Ectodermal cell (in vitro differentiated cells): ENCODE data around the gene POTEJ.
"Not testable (repeated sequence)": the region's sequence is repeated elsewhere in the genome, so short reads cannot be mapped to it uniquely, and the experiment has no call there.

Experiments
- H3K27ac ChIP-seq: 2 replicates; pipeline ENCODE4 v1.7.0; 2013; ENCODE audit warnings: mild to moderate bottlenecking, low read depth, low read length; ENCODE audit not compliant: insufficient read depth, poor library complexity, severe bottlenecking
- H3K27me3 ChIP-seq: 2 replicates; pipeline ENCODE4 v1.7.0; 2013; ENCODE audit warnings: mild to moderate bottlenecking, low read length; ENCODE audit not compliant: insufficient read depth, control insufficient read depth, poor library complexity, severe bottlenecking
- H3K36me3 ChIP-seq: one replicate; pipeline ENCODE4 v1.7.0; 2013; ENCODE audit warnings: low read length; ENCODE audit not compliant: control insufficient read depth, insufficient read depth
- H3K4me1 ChIP-seq: one replicate; pipeline ENCODE4 v1.7.0; 2013; ENCODE audit warnings: low read length; ENCODE audit not compliant: control insufficient read depth, insufficient read depth
- H3K4me3 ChIP-seq: 2 replicates; pipeline ENCODE4 v1.7.0; 2013; ENCODE audit warnings: low read depth, low read length, control low read depth; ENCODE audit not compliant: insufficient read depth
- H3K9me3 ChIP-seq: 2 replicates; pipeline ENCODE4 v1.7.0; 2013; ENCODE audit warnings: mild to moderate bottlenecking, low read length, moderate library complexity; ENCODE audit not compliant: control insufficient read depth
- WGBS, 2 experiments: methylation state at CpG; one replicate each; pipeline ENCODE4 v1.1.7; 2013; ENCODE audit warnings: missing lambda C conversion rate in 2 of 2; 5-methylcytosine and 5-hydroxymethylcytosine counted together

The POTEJ gene

GRCh38 chr2:130601648-130602302, 9.5 kb upstream of the POTEJ start:
- H3K4me1 ChIP-seq, H3K27me3 ChIP-seq, H3K36me3 ChIP-seq, H3K9me3 ChIP-seq, H3K27ac ChIP-seq, H3K4me3 ChIP-seq: not testable (repeated sequence)
- WGBS, 2 experiments = no CpG with 5 or more reads among the region's 15 CpGs

GRCh38 chr2:130608276-130609001, 2.8 kb upstream of the POTEJ start:
- not testable (repeated sequence) for H3K36me3 ChIP-seq, H3K27ac ChIP-seq, H3K4me3 ChIP-seq, H3K27me3 ChIP-seq, H3K9me3 ChIP-seq, H3K4me1 ChIP-seq
- WGBS, 2 experiments = 100% methylated on average over 3 of the region's 17 CpGs; no CpG with 5 or more reads in 1 of the 2 experiments

- H3K4me1 ChIP-seq, H3K27me3 ChIP-seq, H3K27ac ChIP-seq, H3K36me3 ChIP-seq, H3K4me3 ChIP-seq, H3K9me3 ChIP-seq: not testable (repeated sequence)
- WGBS, 2 experiments = 84 to 88% methylated on average over 2 of the region's 28 CpGs
Measured at GRCh38 chr2:130609002-130609920, 2.0 kb upstream of the POTEJ start.

- 92 to 94% methylated on average over 13 of the region's 15 CpGs for WGBS, 2 experiments
- not testable (repeated sequence) for H3K27me3 ChIP-seq
Measured at GRCh38 chr2:130610486-130610885, 754 bp upstream of the POTEJ start.

GRCh38 chr2:130628784-130629475, 17.7 kb downstream of the POTEJ start:
- 91 to 96% methylated on average over 5 to 6 of the region's 10 CpGs for WGBS, 2 experiments
- H3K27me3 ChIP-seq, H3K4me1 ChIP-seq, H3K9me3 ChIP-seq, H3K36me3 ChIP-seq, H3K4me3 ChIP-seq, H3K27ac ChIP-seq: not testable (repeated sequence)

More at GRCh38 chr2:130610486-130610885, 754 bp upstream of the POTEJ start:
- not testable (repeated sequence) for H3K36me3 ChIP-seq, H3K27ac ChIP-seq, H3K9me3 ChIP-seq, H3K4me1 ChIP-seq, H3K4me3 ChIP-seq

- not testable (repeated sequence) for H3K36me3 ChIP-seq, H3K27me3 ChIP-seq, H3K9me3 ChIP-seq, H3K4me1 ChIP-seq, H3K4me3 ChIP-seq, H3K27ac ChIP-seq
- WGBS, 2 experiments = no CpG with 5 or more reads among the region's 2 CpGs
Measured at GRCh38 chr2:130638973-130639372, 27.7 kb downstream of the POTEJ start.

GRCh38 chr2:130641688-130642087, 30.4 kb downstream of the POTEJ start:
- not testable (repeated sequence) for H3K4me1 ChIP-seq, H3K9me3 ChIP-seq, H3K27me3 ChIP-seq, H3K27ac ChIP-seq, H3K36me3 ChIP-seq, H3K4me3 ChIP-seq
- WGBS, 2 experiments = 88 to 93% methylated on average over 2 to 3 of the region's 4 CpGs

- not testable (repeated sequence) for H3K27ac ChIP-seq, H3K4me1 ChIP-seq, H3K4me3 ChIP-seq, H3K27me3 ChIP-seq, H3K9me3 ChIP-seq, H3K36me3 ChIP-seq
- no CpG with 5 or more reads among the region's 1 CpG for whole genome bisulfite sequencing, 2 experiments
Measured at GRCh38 chr2:130649285-130649684, 38.0 kb downstream of the POTEJ start.

- not testable (repeated sequence) for H3K27me3 ChIP-seq, H3K9me3 ChIP-seq, H3K4me1 ChIP-seq, H3K4me3 ChIP-seq, H3K27ac ChIP-seq, H3K36me3 ChIP-seq
- 89 to 96% methylated on average over 6 of the region's 6 CpGs for WGBS, 2 experiments
Measured at GRCh38 chr2:130664506-130664905, 53.3 kb downstream of the POTEJ start.

- not testable (repeated sequence) for H3K36me3 ChIP-seq, H3K4me3 ChIP-seq, H3K9me3 ChIP-seq, H3K27me3 ChIP-seq, H3K4me1 ChIP-seq, H3K27ac ChIP-seq
- 80 to 83% methylated on average over 2 to 4 of the region's 5 CpGs for WGBS, 2 experiments
Measured at GRCh38 chr2:130665596-130665995, 54.4 kb downstream of the POTEJ start.
